ENCODE results near the gene POFUT2.
"Not testable (repeated sequence)": the region's sequence is repeated elsewhere in the genome, so short reads cannot be mapped to it uniquely, and the experiment has no call there.

POFUT2 gene

DNA sequence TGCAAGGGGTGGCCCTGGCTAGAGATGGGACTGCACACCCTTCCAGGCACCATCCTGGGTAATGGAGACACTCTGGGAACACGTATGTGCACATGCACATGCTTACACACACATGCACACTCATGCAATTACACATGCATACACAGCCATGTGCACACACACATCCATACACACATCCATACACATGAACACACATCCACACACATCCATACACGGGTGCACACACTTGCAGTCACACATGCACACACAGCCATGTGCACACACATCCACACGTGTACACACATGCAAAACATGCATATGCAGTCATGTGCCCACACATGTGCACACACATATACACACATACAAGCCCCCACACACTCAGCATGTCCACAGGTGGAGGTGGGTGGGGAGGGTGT is 22.3 kb upstream of the POFUT2 start:
- no peak for DNase-seq

DNA sequence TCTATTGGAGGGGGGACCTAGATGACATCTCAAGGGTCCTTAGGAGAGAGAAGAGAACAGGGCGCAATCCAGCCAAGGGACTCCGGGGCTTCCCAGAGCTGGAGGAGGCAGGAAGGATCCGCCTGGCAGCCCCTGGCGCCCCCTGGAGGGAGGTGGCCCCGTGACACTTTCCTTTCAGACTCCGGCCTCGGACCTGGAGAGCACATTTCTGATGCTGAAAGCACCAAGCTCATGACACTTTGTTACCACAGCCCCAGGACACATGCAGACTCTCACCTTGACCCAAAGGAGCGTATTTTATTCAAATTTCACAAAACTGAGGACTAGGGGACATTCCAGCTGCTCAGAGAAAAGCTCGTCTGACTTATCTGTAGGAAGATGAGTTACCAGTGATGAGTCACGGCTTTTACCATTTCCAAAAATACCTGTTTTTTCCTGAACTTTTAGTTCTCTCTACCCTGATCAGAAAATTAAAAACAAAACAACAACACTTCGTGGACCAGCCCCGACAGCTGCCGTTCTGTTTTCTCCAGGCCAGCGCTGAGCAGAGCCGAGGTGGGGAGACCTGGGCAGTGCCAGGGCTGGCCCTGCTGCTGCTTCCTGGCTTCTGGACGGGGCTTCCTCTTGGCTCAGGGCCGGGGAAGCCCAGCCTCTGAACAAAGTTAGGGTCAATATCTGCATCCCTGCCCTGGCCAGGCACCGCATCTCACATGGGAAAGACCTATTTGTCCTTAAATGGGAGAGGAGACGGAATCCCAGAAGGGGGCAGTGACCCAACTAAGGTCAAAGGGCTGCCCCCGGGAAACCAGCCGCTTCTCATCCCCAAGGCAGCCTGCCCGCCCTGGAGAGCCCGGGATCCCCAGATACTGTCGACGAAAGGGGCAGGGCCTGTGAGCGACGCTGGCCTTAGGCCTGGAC is 21.6 kb upstream of the POFUT2 start:
- DNase-seq: no peak

DNA sequence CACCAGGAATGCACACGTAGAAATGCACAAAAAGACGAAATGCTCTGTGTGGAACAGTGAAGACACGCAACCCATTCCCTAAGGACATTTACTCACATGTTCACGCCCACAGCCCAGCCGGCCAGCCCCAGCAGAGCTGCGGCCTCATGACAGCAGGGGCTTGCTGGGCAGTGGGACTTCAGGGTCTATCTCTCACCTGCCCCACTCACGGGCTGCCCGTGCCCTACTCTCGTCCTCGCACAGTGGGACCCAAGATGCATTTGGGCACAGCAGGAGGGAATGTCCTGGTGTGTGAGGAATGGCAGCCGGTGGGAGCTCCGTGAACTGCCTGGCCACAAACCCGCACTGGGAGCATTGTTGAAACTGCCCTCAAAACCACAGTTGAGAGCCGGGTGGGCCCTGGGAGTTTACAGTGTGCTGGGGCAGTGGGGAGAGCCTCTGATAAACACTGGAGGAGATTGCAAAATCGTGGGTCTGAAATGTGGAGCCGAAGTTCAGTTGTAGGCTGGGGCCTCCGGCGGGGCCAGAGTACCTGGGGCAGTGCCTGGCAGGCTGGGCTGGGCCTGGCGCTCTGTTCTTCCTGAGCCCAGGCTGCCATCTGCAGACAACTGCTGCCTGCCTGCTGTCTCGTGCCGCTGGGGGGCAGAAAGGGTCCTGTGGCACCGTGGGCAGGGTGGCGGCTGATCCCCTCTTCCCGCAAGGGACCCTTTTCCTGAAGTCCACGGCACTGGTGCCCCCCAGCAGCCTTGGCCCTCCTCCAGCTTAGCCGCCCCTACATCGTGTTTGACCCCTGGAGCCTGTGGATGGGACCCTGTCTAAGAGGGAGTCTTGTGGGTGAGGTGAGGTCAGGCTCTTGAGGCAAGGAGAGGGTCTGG is 20.7 kb upstream of the POFUT2 start:
- no peak for DNase-seq

DNA sequence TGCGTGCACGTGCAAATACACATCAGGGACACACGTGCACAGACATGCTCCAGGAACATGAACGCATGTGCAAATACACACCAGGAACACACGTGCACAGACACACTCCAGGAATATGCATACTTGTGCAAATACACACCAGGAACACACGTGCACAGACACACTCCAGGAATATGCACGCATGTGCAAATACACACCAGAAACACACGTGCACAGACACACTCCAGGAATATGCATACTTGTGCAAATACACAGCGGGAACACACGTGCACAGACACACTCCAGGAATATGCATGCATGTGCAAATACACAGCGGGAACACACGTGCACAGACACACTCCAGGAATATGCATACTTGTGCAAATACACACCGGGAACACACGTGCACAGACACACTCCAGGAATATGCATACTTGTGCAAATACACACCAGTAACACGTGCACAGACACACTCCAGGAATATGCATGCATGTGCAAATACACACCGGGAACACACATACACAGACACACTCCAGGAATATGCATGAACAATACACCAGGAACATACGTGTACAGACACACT is 20.0 kb upstream of the POFUT2 start:
- DNase-seq: not testable (repeated sequence)

DNA sequence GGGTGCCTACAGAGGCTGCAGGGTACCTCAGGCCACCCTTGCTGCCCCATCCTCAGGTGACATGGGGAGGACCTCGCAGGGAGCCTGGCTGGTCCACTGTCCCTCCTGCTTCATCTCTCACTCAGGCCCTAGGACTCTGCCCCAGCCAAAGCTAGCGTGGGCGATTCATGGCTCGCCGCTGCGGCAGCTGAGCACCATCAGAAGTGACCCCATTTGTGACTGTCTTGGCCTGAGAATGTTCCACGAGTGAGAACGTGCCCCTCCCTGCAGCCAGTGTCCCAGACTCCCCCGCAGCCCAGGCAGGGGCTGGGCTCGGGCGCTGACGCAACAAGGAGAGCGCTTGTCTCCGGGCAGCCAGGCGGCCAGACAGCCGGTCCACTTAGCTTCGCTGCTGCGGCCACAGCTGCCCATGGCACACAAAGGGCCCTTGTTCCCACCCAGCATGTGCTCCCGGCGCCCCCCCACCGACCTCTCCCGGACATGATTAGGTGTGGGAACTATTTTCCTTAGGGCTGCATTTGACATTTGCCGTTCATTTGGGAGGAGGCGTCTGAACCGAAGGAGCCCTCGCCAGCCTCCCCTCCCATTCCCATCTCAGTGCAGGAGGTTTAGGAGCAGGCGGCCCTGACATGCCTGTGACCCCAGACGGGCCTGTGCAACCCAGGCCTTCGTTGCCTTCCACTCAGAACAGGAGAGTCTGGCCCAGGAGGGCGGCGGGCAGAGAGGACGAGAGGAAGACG is 19.3 kb upstream of the POFUT2 start:
- no peak for DNase-seq

DNA sequence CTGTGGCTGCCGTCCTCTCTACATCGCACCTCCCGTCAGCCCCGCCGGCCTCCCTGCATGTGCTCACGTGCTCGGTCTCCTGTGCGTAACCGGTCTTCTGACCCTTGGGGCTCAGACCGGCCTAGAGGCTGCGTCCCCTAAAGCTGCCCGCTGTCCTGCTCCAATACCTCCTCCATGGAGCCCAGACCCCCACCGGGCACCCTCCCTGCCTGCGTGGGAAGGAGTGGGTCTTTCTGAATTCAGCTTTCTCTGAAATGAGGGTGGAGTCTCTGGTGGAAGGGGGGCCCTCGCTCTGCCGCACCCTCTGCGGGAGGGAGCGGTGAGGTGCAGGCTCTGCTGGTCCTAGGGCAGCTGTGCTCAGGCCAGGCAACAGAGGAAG is 18.7 kb upstream of the POFUT2 start:
- no peak for DNase-seq

DNA sequence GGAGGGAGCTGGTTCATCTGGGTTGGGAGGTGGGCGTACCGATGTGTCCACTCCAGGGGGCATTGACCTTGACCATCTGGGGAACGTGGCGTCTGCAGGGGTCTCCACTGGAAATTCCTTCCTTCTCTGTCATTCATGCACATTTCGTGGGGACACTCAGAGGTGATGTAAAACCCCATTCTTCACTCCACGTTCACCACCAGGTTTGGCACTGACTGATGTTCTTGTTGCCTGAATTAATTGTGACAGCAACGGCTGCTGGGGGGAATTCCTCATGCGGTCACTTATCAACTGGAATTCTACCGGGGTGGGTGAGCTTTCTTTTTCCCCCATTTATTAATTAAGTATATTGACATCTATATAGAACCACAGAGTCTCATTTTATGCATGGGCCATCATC is 18.1 kb upstream of the POFUT2 start:
- no peak for DNase-seq

DNA sequence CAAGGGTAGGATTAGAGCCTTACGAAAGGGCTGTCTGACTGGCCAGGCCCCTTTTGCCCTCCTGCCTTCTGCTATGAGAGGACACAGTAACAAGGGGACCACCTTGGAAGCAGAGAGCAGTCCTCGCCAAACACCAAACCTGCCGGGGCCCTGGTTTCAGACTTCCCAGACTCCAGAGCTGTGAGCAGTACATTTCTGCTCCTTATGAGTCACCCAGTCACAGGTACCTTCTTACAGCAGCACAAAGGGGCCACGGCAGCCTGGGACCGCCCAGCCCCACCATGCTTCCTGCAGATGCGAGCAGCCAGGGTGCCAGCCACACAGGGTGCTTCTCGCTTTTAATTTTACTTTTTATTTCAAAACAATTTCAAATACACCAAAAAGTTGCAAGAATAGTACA is 17.2 kb upstream of the POFUT2 start:
- no peak for DNase-seq

DNA sequence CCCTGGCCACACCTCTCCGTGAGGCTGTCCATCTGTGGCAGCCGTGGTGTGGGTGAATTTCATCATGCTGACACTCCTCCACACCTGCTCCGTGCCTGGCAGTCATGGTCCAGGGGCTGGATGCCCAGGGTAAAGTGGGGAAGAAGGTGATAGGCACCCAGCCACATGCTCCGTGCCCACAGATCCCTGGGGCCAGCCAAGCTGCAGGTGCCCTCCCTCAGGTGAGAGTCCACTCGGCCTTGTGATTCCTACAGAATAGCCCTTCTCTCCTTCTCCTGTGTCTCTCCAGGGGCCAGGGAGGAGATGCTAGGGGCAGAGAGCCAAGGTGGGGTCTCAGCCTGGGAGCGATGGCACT is 16.8 kb upstream of the POFUT2 start:
- DNase-seq: no peak

DNA sequence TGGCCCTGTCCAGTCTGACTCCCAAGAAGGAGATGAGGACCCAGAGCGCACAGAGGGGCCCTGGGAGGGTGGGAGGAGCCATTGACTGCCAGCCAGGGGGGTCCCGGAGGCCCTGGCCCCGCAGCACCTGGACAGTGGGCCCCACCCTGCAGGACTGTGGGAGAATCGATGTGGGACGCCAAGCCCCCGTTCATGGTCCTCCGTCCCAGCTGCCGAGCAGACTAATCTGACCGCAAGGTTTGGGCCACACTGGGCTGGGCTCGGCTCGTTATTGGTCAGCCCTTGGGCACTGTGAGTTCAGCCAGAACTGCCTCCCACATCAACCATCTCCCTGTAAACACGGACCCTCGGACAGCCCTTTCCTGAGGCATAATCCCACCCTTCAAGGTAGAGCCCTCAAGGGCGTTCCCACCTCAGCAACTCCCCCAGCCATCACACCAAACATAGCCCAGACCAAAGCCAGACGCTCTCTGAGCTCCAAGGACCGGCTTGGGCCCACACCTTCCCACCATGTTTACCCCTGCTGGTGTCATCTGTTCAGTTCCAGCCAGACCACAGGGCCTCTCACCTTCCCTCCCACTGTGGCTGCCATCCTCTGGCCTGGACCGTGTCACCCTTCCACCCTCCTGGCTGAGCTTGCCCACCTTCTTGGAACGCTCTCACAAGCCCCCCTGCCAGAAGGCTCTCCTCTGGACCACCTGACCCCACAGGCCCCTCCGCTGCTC is 16.2 kb upstream of the POFUT2 start:
- DNase-seq: no peak

DNA sequence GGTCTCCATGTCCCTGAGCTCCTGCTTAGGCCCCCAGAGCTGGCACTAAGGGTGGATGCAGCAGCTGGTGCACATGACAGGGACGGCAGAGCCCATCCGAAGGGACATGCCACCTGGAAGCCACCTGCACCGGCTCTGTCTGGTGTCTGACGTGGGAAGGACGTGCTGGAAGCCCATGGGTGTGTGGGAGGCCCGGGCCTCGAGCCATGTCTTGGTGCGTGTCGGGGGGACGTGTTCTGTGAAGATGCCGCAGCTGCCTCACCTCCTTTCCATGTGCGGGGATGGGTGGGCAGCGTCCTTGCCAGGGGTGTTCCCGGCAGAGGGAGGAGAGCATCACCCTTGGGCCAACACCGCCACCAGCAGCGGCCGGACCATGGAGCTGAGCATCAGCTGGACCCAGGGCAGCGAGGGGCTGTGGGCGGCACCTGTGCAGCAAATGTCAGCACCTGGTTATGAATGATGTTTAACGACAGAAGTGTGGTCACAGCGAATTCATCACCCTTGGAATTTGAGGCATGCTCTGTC is 15.5 kb upstream of the POFUT2 start:
- DNase-seq: no peak

DNA sequence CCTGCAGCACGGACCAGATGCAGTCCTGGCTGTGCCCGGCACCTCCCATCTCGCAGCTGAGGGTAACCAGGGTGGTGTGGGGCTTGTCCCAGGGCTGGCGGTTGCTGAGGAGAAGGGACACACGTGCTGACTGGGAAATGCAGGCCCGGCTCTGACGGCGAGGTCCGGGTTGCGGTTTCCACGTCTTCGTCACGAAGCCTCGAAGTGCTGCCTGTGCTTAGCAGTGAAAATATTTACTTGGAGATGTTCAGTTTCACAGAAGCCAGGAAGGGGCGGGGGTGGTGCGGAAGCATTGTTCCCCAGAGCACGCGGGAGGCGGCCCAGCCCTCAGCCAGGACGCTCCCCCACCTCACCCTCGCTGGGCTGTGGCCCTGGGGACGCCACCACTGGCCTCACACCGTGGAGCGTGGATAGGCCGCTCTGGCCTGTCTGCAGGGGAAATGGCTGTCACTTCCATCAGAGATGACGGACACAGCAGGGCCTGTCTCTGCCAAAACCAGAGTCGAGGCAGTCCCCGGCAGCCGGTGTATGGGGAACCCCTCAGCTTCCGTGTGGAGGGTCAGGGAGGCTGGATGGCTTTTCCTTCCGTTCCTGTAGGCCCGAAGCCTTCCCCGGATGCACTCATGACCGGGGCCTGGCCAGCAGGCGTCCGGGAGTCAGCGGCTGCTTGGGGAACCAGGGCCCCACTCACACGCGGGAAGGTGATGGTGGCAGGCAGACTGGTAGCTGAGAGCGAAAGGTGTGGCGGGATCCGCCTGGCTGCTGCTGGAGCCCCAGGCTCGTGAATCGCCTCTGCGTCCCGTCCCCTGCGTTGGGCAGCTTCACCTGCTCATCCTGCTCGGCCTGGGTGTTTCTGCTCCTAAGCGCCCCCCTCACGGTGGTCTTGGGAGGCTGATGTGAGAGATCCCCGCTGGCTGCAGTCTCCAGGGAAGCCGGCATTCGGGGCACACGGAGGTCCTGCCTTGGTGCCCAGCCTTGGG is 14.7 kb upstream of the POFUT2 start:
- DNase-seq: no peak

DNA sequence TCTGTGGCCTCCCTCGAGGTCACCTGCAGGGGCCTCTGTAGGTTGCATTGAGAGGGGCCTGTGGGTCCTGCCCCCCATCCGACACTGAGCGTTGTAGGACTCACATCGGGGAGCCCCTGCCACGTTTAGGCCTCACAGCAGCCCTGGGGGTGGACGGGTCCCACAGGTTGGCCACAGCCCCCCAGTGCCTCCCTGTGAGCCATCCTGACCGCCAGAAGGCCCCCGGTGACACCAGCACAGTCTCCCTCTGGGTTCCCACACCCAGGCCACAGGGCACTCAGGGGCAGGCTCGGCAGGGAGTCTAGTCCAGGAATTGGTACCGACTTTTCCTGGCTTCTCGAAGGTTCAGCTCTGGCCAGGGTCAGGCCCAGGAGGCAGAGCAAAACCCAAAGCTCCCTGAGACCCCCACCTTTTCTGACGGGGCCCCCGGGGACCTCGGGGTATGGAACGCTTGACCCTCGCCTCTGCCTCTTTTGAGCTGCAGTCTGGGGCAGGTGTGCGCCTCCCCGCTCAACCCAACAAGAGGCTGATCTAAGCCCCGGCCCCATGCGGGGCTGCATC is 13.9 kb upstream of the POFUT2 start:
- DNase-seq: no peak

DNA sequence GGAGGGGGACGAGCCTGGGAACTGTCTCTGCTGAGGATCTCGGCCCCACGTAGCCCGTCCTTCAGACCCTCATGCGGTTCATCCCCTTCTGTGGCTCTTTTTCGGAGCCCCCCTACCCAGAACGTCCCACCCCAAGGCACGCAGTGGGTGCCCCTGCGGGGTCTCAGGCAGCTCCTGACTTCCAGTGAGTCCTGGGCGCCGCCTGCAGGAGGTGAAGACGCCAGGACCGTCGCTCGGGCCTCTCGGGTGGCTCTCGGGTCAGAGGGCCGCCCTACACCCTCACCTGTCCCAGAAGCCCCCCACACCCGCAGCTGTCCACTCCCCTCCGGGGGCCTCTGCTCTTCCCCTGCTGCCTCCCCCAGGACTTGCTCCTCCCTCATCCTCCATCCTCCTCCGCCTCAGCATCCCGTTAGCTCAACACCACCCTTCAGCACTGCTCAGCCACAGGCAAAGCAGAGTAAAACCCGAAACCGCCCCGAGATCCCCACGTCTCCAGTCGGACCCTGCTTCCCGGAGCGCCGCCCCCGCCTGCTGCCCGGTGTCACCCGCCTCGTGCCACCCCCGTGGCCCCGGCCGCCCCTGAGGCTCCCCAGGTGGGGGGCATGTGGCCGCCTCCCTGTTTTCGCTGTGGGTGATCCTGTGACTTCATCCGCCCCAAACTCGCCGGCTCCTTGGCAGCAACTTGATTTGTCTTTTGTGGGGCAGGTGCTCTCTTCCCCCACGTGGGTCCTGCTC is 13.3 kb upstream of the POFUT2 start:
- no peak for DNase-seq

DNA sequence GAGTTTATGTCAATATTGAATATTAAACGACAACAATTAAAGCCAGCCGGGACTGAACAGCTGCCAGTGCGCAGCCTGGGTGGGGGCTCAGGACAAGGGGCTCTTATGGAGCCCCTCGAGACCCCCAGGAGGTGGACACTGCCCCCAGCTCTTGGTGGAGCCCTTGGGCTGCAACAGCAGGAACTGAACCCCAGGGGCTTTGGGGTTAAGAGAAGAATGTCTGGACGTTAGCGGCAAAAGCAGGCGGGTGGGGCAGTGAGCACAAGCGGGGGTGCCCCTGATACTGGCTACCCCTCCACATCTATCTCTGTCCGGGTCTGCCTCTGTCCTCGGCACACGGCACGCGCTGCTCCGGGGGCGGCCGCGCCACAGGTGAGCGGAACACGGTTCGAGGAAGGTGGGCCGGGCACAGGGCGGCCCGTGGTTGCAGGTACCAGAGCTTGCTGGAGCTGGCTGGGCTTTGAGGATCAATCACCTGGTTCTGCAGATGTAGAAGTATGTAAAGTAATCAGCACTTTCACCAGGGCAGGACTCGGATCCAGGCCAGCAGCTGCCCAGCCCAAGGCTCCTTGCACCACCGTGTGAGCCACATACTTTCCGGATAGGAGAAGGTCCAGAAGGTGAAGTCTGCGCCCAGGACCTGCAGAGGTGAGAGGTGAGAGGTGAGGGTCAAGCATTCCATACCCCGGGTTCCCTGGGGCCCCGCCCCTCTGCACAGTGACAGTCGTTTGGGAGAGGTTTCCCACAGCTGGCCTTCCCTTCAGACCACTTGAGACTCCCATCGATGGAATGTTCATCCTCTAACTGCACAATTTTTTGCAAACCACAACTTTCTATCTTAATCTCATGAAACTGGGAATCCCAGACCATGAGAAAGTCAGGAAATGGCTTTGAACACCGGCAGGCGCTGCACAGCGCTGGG is 12.4 kb upstream of the POFUT2 start:
- no peak for DNase-seq

DNA sequence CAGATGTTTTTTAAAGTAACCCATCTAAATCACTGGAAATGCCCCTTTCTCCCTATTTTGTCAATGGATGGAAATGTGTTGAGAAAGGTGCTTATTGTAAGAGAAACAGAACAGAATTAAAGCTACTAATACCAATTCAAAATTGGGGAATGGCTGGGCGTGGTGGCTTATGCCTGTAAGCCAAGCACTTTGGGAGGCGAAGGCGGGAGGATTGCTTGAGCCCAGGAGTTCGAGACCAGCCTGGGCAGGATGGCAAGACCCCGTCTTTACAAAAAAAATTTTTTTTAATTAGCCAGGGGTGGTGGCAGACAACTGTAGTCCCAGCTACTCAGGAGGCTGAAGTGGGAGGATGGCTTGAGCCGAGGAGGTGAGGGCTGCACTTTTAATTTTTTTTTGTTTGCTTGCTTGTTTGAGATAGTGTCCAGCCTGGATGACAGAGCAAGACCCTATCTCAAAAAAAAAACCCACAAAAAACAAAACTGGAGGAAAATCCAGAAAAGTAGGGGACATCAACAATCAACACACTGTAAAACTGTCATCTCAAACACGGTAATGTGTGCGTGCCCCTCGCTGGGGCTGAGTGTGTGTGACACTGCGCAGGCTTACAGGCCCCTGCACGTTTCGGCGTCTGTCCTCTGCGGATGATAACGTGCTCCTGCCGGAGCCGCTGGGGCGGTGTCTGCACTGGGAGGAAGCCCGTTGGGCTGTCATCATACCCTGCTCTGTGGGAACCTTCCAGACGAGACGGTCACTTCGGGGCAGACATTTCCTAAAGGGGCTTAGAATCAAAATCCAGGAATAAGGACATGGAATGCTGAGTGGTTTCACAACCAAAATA is 11.6 kb upstream of the POFUT2 start:
- no peak for DNase-seq

DNA sequence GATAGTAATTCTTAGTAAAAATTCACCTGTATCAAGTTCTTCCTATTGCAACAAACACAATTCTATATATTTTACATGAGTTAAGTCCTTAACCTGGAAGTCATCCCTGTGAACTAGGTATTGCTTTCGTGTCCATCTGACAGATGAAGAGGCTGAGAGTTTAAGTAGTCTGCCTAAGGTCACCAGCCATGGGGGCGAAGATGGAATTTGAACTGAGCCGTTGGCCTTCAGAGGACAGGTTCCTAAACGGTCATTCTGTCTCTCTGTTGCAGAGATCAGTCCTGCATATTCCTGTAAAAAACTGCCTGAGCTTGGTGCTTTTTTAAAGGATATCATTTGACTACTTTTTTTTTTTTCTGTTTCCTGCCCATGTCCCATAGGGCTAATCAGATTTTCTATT is 10.2 kb upstream of the POFUT2 start:
- no peak for DNase-seq

DNA sequence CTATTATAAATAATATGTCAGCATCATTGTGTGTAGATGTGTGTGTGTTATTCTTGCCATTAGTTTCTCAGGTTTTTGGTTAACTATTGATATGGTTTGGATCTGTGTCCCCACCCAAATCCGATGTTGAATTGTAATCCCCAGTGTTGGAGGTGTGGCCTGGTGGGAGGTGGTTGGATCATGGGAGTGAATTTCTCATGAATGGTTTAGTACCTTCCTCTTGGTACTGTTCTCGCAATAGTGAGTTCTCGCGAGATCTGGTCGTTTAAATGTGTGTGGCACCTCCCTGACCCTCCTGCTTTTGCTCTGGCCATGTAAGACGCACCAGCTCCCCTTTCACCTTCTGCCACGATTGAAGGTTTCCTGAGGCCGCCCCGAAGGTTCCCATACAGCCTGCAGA is 9.6 kb upstream of the POFUT2 start:
- no peak for DNase-seq

Data from activated gamma-delta T cell (primary cell).